B cell (primary cell): ENCODE results near the gene CCDC85C. TPM values are rescaled to one million over a fixed set of nuclear protein-coding genes. Genes with fewer than 3 reads are reported as not detected.

Experiments used
- ATAC-seq: fragments of 200-7000 bp; cut with Tn5 transposase; one replicate; pipeline ENCODE4 v1.10.0; 2021; ENCODE audit warnings: low read depth, mild to moderate bottlenecking, moderate number of reproducible peaks, moderate library complexity
- CTCF ChIA-PET: fragments of 350-600 bp; sonication (Branson Sonifier 250); formaldehyde crosslinking; loops from one replicate; lab custom pipeline; 2021; ENCODE audit warnings: antibody characterized with exemption, inconsistent platforms; lab: Charles Lee
- POLR2A ChIA-PET: fragments of 350-600 bp; sonication (Branson Sonifier 250); formaldehyde crosslinking; loops from one replicate; lab custom pipeline; 2021; ENCODE audit warnings: antibody characterized with exemption; lab: Charles Lee
- DNase-seq: peaks from one replicate; pipeline ENCODE4 v3.0.0; 2013
- H2AFZ ChIP-seq: 2 replicates; pipeline ENCODE4 v1.6.1; 2012; ENCODE audit warnings: mild to moderate bottlenecking, low read depth, low read length; ENCODE audit not compliant: insufficient read depth, poor library complexity, severe bottlenecking
- H3K27ac ChIP-seq, 2 donors: 1 replicate in 1 of 2; 2 replicates in 1 of 2; pipeline ENCODE4 v1.5.1; 2012 to 2013; ENCODE audit warnings: low read length in 2 of 2, mild to moderate bottlenecking in 2 of 2, moderate library complexity in 1 of 2
- H3K27me3 ChIP-seq, 4 experiments: fragments of 200-600 bp in 1 of 4; sonication (generic) in 1 of 4; replicated peaks in 1 of 4; 1 replicate in 2 of 4; 2 replicates in 2 of 4; pipeline versions ENCODE4 v1.6.1 to v1.7.0; 2013 to 2016; ENCODE audit warnings: low read length in 3 of 4, mild to moderate bottlenecking in 2 of 4, mixed read lengths in 1 of 4, moderate library complexity in 1 of 4; ENCODE audit not compliant: insufficient read depth in 4 of 4, control insufficient read depth in 3 of 4; ENCODE audit errors: control extremely low read depth in 1 of 4
- H3K36me3 ChIP-seq, 2 experiments: replicated peaks in 1 of 2; 1 replicate in 1 of 2; 2 replicates in 1 of 2; pipeline versions ENCODE4 v1.6.1 to v1.7.1; 2013; ENCODE audit warnings: low read length in 1 of 2; ENCODE audit not compliant: insufficient read depth in 2 of 2, control insufficient read depth in 1 of 2; ENCODE audit errors: control extremely low read depth in 1 of 2, extremely low read depth in 1 of 2
- H3K4me1 ChIP-seq, 2 donors: fragments of 200-600 bp in 1 of 2; sonication (generic) in 1 of 2; 1 replicate in 1 of 2; 2 replicates in 1 of 2; pipeline versions ENCODE4 v1.5.1 to v1.6.1; 2013 to 2017; ENCODE audit warnings: low read length in 2 of 2; ENCODE audit not compliant: control insufficient read depth in 2 of 2, insufficient read depth in 2 of 2
- H3K4me2 ChIP-seq: replicated peaks from 2 replicates; pipeline ENCODE3; 2012; ENCODE audit warnings: mild to moderate bottlenecking, low read depth, low read length; ENCODE audit not compliant: poor library complexity, severe bottlenecking
- H3K4me3 ChIP-seq, 5 experiments: fragments of 200-600 bp in 1 of 5; sonication (generic) in 1 of 5; 1 replicate in 3 of 5; 2 replicates in 2 of 5; pipeline versions ENCODE4 v1.5.1 to v1.7.0; 2011 to 2016; ENCODE audit warnings: low read length in 4 of 5, mild to moderate bottlenecking in 4 of 5, low read depth in 2 of 5, control low read depth in 1 of 5, moderate library complexity in 1 of 5; ENCODE audit not compliant: insufficient read depth in 1 of 5; ENCODE audit errors: control extremely low read depth in 1 of 5, extremely low read depth in 1 of 5
- H3K79me2 ChIP-seq: fragments of 200-600 bp; sonication (generic); one replicate; pipeline ENCODE4 v1.6.0; 2016; ENCODE audit warnings: low read length; ENCODE audit not compliant: control insufficient read depth, insufficient read depth
- H3K9ac ChIP-seq: fragments of 200-600 bp; sonication (generic); 2 replicates; pipeline ENCODE4 v1.6.1; 2017; ENCODE audit warnings: mild to moderate bottlenecking, low read length, moderate library complexity
- H3K9me3 ChIP-seq, 3 donors: one replicate each; pipeline versions ENCODE4 v1.6.1 to v1.7.1; 2013; ENCODE audit warnings: low read length in 2 of 3; ENCODE audit not compliant: control insufficient read depth in 2 of 3, insufficient read depth in 1 of 3; ENCODE audit errors: control extremely low read depth in 1 of 3
- H4K20me1 ChIP-seq: 2 replicates; pipeline ENCODE4 v1.6.0; 2012; ENCODE audit warnings: mild to moderate bottlenecking, low read length; ENCODE audit not compliant: insufficient read depth, control insufficient read depth, poor library complexity, severe bottlenecking
- H3K27ac Mint-ChIP-seq: one replicate; pipeline ENCODE4 v1.8.0; 2021; ENCODE audit warnings: mixed read lengths
- H3K27me3 Mint-ChIP-seq: one replicate; pipeline ENCODE4 v1.8.0; 2021; ENCODE audit warnings: mixed read lengths
- H3K4me1 Mint-ChIP-seq: one replicate; pipeline ENCODE4 v1.8.0; 2021; ENCODE audit warnings: mixed read lengths
- H3K4me3 Mint-ChIP-seq: one replicate; pipeline ENCODE4 v1.8.0; 2021; ENCODE audit warnings: mixed read lengths
- H3K9me3 Mint-ChIP-seq: one replicate; pipeline ENCODE4 v1.8.0; 2022; ENCODE audit warnings: mixed read lengths; ENCODE audit not compliant: insufficient read depth
- EZH2 ChIP-seq: IDR thresholded peaks from 2 replicates; pipeline ENCODE4 v1.6.1; 2012; ENCODE audit warnings: borderline replicate concordance, low read depth, mild to moderate bottlenecking, moderate library complexity, low read length; ENCODE audit not compliant: insufficient read depth, poor library complexity, severe bottlenecking
- WGBS: methylation state at CpG from one replicate; pipeline ENCODE4 v1.1.5; 2013; ENCODE audit warnings: missing lambda C conversion rate; ENCODE audit not compliant: insufficient coverage; 5-methylcytosine and 5-hydroxymethylcytosine counted together
- intact Hi-C: fragments of 100-400 bp; cut with micrococcal nuclease; formaldehyde crosslinking; loops from one replicate; pipeline ENCODE4 v1.10.0; 2022
- polyA plus RNA-seq: library from polyadenylated mRNA; depleted of rRNA; stranded (reverse); fragments of >200 nt; gene quantifications from 2 replicates; pipeline ENCODE4 v1.2.3, GENCODE V29; 2012
- total RNA-seq, 2 donors: library from RNA; stranded (reverse); fragments of 120-200 nt in 1 of 2; gene quantifications; 1 replicate in 1 of 2; 2 replicates in 1 of 2; pipeline versions ENCODE4 v1.2.3 to v1.2.4, GENCODE V29; 2013 to 2022
- TF ChIP-seq, protein P1 (sequence below): fragments of 200-600 bp; IDR thresholded peaks from one replicate; pipeline ENCODE4 v1.8.0; 2022; ENCODE audit warnings: antibody characterized with exemption, mild to moderate bottlenecking

CCDC85C gene
- total and polyA plus RNA-seq, 2 donors (not counting 1 experiment from before 2014, with no cell fraction given) = 0.52 to 2.7 TPM

DNA sequence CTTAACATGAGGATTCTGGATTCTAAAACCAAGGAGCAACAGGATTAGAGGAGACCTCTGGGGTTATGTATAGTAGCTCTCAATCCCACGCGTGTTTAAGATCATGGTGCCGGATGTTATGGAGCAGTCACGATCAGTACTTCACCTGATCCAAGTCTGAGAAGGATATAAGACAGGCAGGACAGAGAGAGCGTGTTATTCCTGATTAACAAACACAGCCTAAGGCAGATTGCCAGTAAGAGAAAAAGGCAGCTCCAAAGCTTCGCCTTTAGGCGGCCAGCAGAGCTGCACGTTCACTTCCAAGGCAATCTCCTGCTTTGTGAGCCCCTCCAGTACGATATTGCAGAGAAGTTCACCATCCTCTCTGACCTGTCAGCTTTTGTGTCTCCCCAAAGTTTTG is 128.8 kb downstream of the CCDC85C start:
- POLR2A ChIA-PET = no interaction called here
- no peak for TF ChIP-seq EZH2
- TF ChIP-seq, protein P1, sequence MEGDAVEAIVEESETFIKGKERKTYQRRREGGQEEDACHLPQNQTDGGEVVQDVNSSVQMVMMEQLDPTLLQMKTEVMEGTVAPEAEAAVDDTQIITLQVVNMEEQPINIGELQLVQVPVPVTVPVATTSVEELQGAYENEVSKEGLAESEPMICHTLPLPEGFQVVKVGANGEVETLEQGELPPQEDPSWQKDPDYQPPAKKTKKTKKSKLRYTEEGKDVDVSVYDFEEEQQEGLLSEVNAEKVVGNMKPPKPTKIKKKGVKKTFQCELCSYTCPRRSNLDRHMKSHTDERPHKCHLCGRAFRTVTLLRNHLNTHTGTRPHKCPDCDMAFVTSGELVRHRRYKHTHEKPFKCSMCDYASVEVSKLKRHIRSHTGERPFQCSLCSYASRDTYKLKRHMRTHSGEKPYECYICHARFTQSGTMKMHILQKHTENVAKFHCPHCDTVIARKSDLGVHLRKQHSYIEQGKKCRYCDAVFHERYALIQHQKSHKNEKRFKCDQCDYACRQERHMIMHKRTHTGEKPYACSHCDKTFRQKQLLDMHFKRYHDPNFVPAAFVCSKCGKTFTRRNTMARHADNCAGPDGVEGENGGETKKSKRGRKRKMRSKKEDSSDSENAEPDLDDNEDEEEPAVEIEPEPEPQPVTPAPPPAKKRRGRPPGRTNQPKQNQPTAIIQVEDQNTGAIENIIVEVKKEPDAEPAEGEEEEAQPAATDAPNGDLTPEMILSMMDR = no peak
- H4K20me1 ChIP-seq = peaks cover 55% of the 10 kb centered on the region
- intact Hi-C loops = no loop called here
- Mint-ChIP-seq H3K4me3 (no peak overlapping the region), H3K9me3 (no peaks in the 10 kb centered on the region), H3K27ac (no peak overlapping the region), H3K4me1 (peaks cover 29% of the 10 kb centered on the region), H3K27me3 (no peaks in the 10 kb centered on the region)
- ATAC-seq (no peak), DNase-seq (no peak)
- CTCF ChIA-PET = interaction anchor here (1.8 kb wide), 1 partner anchor 32 kb away, joined by 3 read pairs; no protein-coding TSS in a partner anchor
- 95% methylated on average over 5 of the region's 9 CpGs for WGBS
- H3K4me1 ChIP-seq = peaks cover 12% of the 10 kb centered on the region in 2 donors
- H3K4me2 ChIP-seq = no peak overlapping the region
- H3K9me3 ChIP-seq = no peaks in the 10 kb centered on the region
- H3K27me3 ChIP-seq = no peaks in the 10 kb centered on the region
- H2AFZ ChIP-seq = no peak overlapping the region
- H3K9ac ChIP-seq = no peak overlapping the region
- H3K27ac ChIP-seq = no peak overlapping the region
- H3K79me2 ChIP-seq = peaks cover 98% of the 10 kb centered on the region
- H3K4me3 ChIP-seq = no peak overlapping the region
- H3K36me3 ChIP-seq = no peaks in the 10 kb centered on the region

DNA sequence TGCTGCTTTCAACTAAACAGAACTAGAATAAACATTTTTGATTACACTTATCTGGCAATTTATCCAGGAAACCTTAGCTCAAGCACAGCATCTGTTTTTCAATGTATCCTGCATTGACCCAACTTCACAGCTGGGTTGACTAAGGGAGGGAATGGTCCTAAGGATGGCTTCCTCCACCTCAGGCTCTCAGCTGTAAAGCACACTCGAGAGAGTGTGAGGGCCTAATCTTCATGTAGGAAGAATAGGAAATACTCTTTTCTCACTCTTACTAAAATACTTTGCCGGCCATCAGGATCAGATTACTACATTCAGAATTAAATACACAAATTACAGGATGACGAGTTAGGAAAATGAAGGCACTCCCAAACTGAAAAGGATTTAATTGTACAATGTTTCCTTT is 130.5 kb downstream of the CCDC85C start:
- H3K4me3 ChIP-seq = no peak overlapping the region
- no peaks in the 10 kb centered on the region for H3K9me3 ChIP-seq
- Mint-ChIP-seq H3K27ac (no peak overlapping the region), H3K4me3 (no peak overlapping the region), H3K27me3 (no peaks in the 10 kb centered on the region), H3K9me3 (no peaks in the 10 kb centered on the region), H3K4me1 (peaks cover 22% of the 10 kb centered on the region)
- peaks cover 72% of the 10 kb centered on the region for H4K20me1 ChIP-seq
- H3K4me2 ChIP-seq = no peak overlapping the region
- ChIA-PET CTCF (no interaction called here), POLR2A (no interaction called here)
- H3K79me2 ChIP-seq = peaks cover 99% of the 10 kb centered on the region
- TF ChIP-seq, protein P1 = no peak
- TF ChIP-seq EZH2 = no peak
- WGBS = 100% methylated on average over 1 of the region's 3 CpGs
- H3K9ac ChIP-seq = no peak overlapping the region
- intact Hi-C loops = no loop called here
- H3K27ac ChIP-seq = no peak overlapping the region
- ATAC-seq (no peak), DNase-seq (no peak)
- H3K27me3 ChIP-seq = no peaks in the 10 kb centered on the region
- no peaks in the 10 kb centered on the region for H3K36me3 ChIP-seq
- no peak overlapping the region for H2AFZ ChIP-seq
- H3K4me1 ChIP-seq = no peaks in the 10 kb centered on the region
